ENCODE results near the gene SH3PXD2B.

Gene SH3PXD2B

DNA sequence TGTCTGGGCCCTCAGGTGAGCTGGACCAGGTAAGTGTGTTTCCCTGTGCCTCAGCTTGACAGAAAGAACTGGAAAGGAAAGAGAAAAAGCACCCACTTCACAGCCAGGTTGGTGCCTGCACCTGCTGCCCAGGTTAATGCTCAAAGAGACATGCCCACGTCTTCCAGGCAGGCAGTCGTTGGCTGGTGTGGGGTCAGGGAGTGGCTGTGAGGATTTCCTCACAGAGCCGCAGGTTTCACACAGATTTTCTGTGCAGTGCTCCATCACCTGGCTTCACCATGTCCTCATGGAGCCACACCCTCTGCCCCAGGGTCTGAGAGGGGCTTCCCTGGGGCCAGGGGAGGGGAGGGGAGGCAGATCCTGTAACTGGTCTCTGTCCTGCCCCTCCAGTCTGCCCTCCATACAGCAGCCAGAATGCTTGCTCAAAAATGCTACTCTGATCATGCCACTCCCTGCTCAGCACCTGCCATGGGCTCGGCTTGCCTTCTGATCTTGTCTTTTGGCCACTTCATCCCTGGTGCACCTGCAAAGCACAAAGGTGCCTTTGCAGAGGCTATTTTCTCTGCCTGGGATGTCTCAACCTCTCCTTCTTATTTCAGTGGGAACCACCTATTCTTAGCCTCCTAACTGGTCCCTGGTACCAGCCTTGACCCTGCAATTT lies 88.2 kb downstream of the SH3PXD2B start:
- H3K4me1 ChIP-seq (ENCODE audit: control insufficient read depth, low read length), result 0 out of 2 replicates have a peak, but pooled peaks cover 5% of the 10 kb centered on the region
- no peak overlapping the region for H3K27ac ChIP-seq (ENCODE audit: low read depth, low read length)
- no peaks in the 10 kb centered on the region for H3K36me3 ChIP-seq (ENCODE audit: control insufficient read depth, low read length)
- no peak overlapping the region for H3K4me2 ChIP-seq (ENCODE audit: low read length)
- H3K9me3 ChIP-seq (ENCODE audit: control insufficient read depth, insufficient read depth, low read length), result peaks cover 10% of the 10 kb centered on the region
- no peaks in the 10 kb centered on the region for H3K27me3 ChIP-seq (ENCODE audit: control insufficient read depth, low read length)
- H3K4me3 ChIP-seq (ENCODE audit: low read length), result no peak overlapping the region
- no peaks in the 10 kb centered on the region for H3K9me2 ChIP-seq (replicated peaks; ENCODE audit: control insufficient read depth, low read length)
- H3F3A ChIP-seq (ENCODE audit: control insufficient read depth, insufficient read depth), result no peaks in the 10 kb centered on the region
- H3K79me2 ChIP-seq (ENCODE audit: control insufficient read depth, low read length), result no peaks in the 10 kb centered on the region
- H4K20me1 ChIP-seq (ENCODE audit: control insufficient read depth, insufficient read depth, low read depth, low read length), result no peaks in the 10 kb centered on the region
- no peak for TF ChIP-seq CTCF (IDR thresholded peaks at IDR 0.05; ENCODE audit: low read depth, low read length, poor library complexity, severe bottlenecking)
- no peak for TF ChIP-seq EZH2phosphoT487 (IDR thresholded peaks at IDR 0.05; ENCODE audit: borderline replicate concordance, low read length)

- H3K9me2 ChIP-seq (replicated peaks; ENCODE audit: control insufficient read depth, low read length), result no peaks in the 10 kb centered on the region
Observed at GRCh38 chr5:172364773-172365172, 89.6 kb downstream of the SH3PXD2B start.

GRCh38 chr5:172362755-172363154 lies 91.6 kb downstream of the SH3PXD2B start:
- no peaks in the 10 kb centered on the region for H3K36me3 ChIP-seq (ENCODE audit: control insufficient read depth, low read length)
- no peaks in the 10 kb centered on the region for H3K9me2 ChIP-seq (replicated peaks; ENCODE audit: control insufficient read depth, low read length)
- no peak overlapping the region for H3K4me3 ChIP-seq (ENCODE audit: low read length)
- H3F3A ChIP-seq (ENCODE audit: control insufficient read depth, insufficient read depth), result no peaks in the 10 kb centered on the region
- no peak for TF ChIP-seq CTCF (IDR thresholded peaks at IDR 0.05; ENCODE audit: low read depth, low read length, poor library complexity, severe bottlenecking)
- no peak for TF ChIP-seq EZH2phosphoT487 (IDR thresholded peaks at IDR 0.05; ENCODE audit: borderline replicate concordance, low read length)
- H3K79me2 ChIP-seq (ENCODE audit: control insufficient read depth, low read length), result no peaks in the 10 kb centered on the region
- H3K9me3 ChIP-seq (ENCODE audit: control insufficient read depth, insufficient read depth, low read length), result no peaks in the 10 kb centered on the region
- 0 out of 2 replicates have a peak, but pooled peaks cover 5% of the 10 kb centered on the region for H3K4me1 ChIP-seq (ENCODE audit: control insufficient read depth, low read length)
- H3K27ac ChIP-seq (ENCODE audit: low read depth, low read length), result no peak overlapping the region
- no peaks in the 10 kb centered on the region for H4K20me1 ChIP-seq (ENCODE audit: control insufficient read depth, insufficient read depth, low read depth, low read length)
- H3K27me3 ChIP-seq (ENCODE audit: control insufficient read depth, low read length), result no peaks in the 10 kb centered on the region
- no peak overlapping the region for H3K4me2 ChIP-seq (ENCODE audit: low read length)

More at GRCh38 chr5:172364773-172365172, 89.6 kb downstream of the SH3PXD2B start:
- no peaks in the 10 kb centered on the region for H3K27me3 ChIP-seq (ENCODE audit: control insufficient read depth, low read length)
- no peaks in the 10 kb centered on the region for H3K36me3 ChIP-seq (ENCODE audit: control insufficient read depth, low read length)
- no peaks in the 10 kb centered on the region for H4K20me1 ChIP-seq (ENCODE audit: control insufficient read depth, insufficient read depth, low read depth, low read length)
- no peak overlapping the region for H3K4me3 ChIP-seq (ENCODE audit: low read length)
- H3K4me1 ChIP-seq (ENCODE audit: control insufficient read depth, low read length), result 0 out of 2 replicates have a peak, but pooled peaks cover 5% of the 10 kb centered on the region
- H3K9me3 ChIP-seq (ENCODE audit: control insufficient read depth, insufficient read depth, low read length), result no peaks in the 10 kb centered on the region
- no peak overlapping the region for H3K4me2 ChIP-seq (ENCODE audit: low read length)
- no peak for TF ChIP-seq EZH2phosphoT487 (IDR thresholded peaks at IDR 0.05; ENCODE audit: borderline replicate concordance, low read length)
- TF ChIP-seq CTCF (IDR thresholded peaks at IDR 0.05; ENCODE audit: low read depth, low read length, poor library complexity, severe bottlenecking), result no peak
- no peaks in the 10 kb centered on the region for H3F3A ChIP-seq (ENCODE audit: control insufficient read depth, insufficient read depth)
- H3K27ac ChIP-seq (ENCODE audit: low read depth, low read length), result no peak overlapping the region
- no peaks in the 10 kb centered on the region for H3K79me2 ChIP-seq (ENCODE audit: control insufficient read depth, low read length)
